ENCODE data around the gene SH3RF1.
"Not testable (repeated sequence)": the region's sequence is repeated elsewhere in the genome, so short reads cannot be mapped to it uniquely, and the experiment has no call there.

Gene SH3RF1

GRCh38 chr4:169225812-169226211, 44.9 kb downstream of the SH3RF1 start:
- DNase-seq (ENCODE audit: low spot score) = no peak

- DNase-seq (ENCODE audit: low spot score) = no peak
These were observed 45.6 kb downstream of the SH3RF1 start for GRCh38 chr4:169225058-169225751.

GRCh38 chr4:169222761-169223160, 48.0 kb downstream of the SH3RF1 start:
- DNase-seq (ENCODE audit: low spot score) = no peak

- no peak for DNase-seq (ENCODE audit: low spot score)
These were observed 49.1 kb downstream of the SH3RF1 start for GRCh38 chr4:169221662-169222061.

- DNase-seq (ENCODE audit: low spot score) = no peak
These were observed 49.8 kb downstream of the SH3RF1 start for GRCh38 chr4:169220854-169221411.

- no peak for DNase-seq (ENCODE audit: low spot score)
These were observed 50.3 kb downstream of the SH3RF1 start for GRCh38 chr4:169220447-169220846.

GRCh38 chr4:169219440-169219839, 51.3 kb downstream of the SH3RF1 start:
- no peak for DNase-seq (ENCODE audit: low spot score)

- DNase-seq (ENCODE audit: low spot score) = no peak
These were observed 55.1 kb downstream of the SH3RF1 start for GRCh38 chr4:169215656-169216055.

- no peak for DNase-seq (ENCODE audit: low spot score)
These were observed 57.8 kb downstream of the SH3RF1 start for GRCh38 chr4:169212981-169213380.

GRCh38 chr4:169210504-169211118, 60.1 kb downstream of the SH3RF1 start:
- no peak for DNase-seq (ENCODE audit: low spot score)

GRCh38 chr4:169209388-169209883, 61.3 kb downstream of the SH3RF1 start:
- DNase-seq (ENCODE audit: low spot score) = no peak

GRCh38 chr4:169208516-169208915, 62.2 kb downstream of the SH3RF1 start:
- DNase-seq (ENCODE audit: low spot score) = no peak

GRCh38 chr4:169208090-169208455, 62.7 kb downstream of the SH3RF1 start:
- no peak for DNase-seq (ENCODE audit: low spot score)

GRCh38 chr4:169207436-169208089, 63.2 kb downstream of the SH3RF1 start:
- no peak for DNase-seq (ENCODE audit: low spot score)

- no peak for DNase-seq (ENCODE audit: low spot score)
These were observed 65.0 kb downstream of the SH3RF1 start for GRCh38 chr4:169205744-169206080.

GRCh38 chr4:169205075-169205743, 65.5 kb downstream of the SH3RF1 start:
- no peak for DNase-seq (ENCODE audit: low spot score)

GRCh38 chr4:169203891-169204290, 66.9 kb downstream of the SH3RF1 start:
- DNase-seq (ENCODE audit: low spot score) = no peak

- not testable (repeated sequence) for DNase-seq (ENCODE audit: low spot score)
These were observed 67.5 kb downstream of the SH3RF1 start for GRCh38 chr4:169203278-169203677.

- DNase-seq (ENCODE audit: low spot score) = no peak
These were observed 67.9 kb downstream of the SH3RF1 start for GRCh38 chr4:169202878-169203277.

- DNase-seq (ENCODE audit: low spot score) = no peak
These were observed 68.5 kb downstream of the SH3RF1 start for GRCh38 chr4:169202145-169202699.

GRCh38 chr4:169201222-169202144, 69.3 kb downstream of the SH3RF1 start:
- no peak for DNase-seq (ENCODE audit: low spot score)
